ENCODE measurements around the gene LDLRAD4. TPM values are rescaled to one million over a fixed set of nuclear protein-coding genes. Genes with fewer than 3 reads are reported as not detected.

LDLRAD4 gene
- polyA plus RNA-seq, 3 donors: 1.7 to 8.5 (median 3.7) TPM

- no peak overlapping the region for H3K27ac ChIP-seq (ENCODE audit: low read depth, low read length)
- 41 to 42% (median 42%) methylated on average over 20 of the region's 20 CpGs for WGBS, 3 donors
Measured at GRCh38 chr18:13612196-13612997, 393.8 kb downstream of the LDLRAD4 start.

DNA sequence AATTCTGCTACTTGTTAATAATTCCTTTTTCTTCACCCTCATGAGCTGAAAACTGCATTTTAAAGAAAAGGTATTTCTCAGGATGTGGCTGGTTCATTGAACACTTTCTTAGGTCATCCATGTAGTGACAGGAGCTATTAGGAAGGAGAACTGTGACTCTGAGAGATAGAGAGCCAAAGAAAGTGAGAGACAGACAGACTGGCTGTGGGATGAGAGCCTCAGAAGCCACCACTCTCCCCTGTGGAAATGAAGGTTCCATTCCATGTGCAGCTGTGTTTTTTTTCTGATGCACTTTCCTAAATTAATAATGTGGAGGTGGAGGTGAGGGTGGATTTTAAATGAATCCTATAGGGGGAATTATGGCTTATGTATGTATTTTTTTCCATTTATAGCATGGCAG, 394.5 kb downstream of the LDLRAD4 start:
- H3K27ac ChIP-seq (ENCODE audit: low read depth, low read length): no peak overlapping the region

DNA sequence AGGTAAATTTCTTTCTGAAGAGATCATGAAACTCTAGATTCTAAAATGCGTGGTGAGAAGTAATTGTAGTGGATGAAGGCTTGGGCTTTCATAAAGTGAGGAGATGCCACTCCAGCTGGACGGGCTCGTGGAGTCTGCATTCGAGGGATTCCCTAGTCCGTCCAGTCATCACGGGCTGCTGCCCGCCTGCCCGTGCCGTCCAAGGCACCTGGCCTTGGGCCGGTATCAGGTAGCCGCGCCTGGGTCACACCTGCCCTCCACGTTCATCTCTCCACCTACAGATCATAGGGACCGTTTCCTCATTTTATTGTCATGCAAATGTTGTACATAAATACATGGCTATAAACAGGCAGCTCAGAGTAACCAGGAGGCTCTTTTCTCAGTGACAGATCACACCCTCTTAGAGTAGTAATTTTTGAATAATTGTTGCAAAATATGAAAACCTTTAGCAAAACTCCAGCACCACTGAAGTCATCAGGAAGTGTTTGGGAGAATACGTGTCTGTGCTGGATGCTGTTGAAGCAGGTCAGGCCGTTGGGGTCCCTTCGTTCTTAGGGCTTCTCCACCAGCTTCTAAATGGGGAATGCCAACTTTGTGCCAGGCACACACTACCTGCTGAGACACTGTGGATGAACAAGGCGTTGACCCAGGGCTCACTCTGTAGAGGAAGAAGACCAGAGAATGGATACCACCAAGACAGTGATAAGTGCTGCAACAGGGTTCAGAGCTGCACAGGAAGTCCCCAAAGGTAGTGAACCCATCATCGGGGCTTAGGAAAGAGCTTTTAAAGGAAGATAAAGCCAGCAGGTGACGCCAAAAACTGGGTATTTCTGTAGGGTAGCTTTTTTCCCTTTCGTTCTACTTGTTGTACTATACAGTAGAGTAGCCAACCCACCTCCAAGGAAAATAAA, 395.3 kb downstream of the LDLRAD4 start:
- 81 to 92% (median 87%) methylated on average over 21 of the region's 21 CpGs for WGBS, 3 donors
- no peak overlapping the region for H3K27ac ChIP-seq (ENCODE audit: low read depth, low read length)

DNA sequence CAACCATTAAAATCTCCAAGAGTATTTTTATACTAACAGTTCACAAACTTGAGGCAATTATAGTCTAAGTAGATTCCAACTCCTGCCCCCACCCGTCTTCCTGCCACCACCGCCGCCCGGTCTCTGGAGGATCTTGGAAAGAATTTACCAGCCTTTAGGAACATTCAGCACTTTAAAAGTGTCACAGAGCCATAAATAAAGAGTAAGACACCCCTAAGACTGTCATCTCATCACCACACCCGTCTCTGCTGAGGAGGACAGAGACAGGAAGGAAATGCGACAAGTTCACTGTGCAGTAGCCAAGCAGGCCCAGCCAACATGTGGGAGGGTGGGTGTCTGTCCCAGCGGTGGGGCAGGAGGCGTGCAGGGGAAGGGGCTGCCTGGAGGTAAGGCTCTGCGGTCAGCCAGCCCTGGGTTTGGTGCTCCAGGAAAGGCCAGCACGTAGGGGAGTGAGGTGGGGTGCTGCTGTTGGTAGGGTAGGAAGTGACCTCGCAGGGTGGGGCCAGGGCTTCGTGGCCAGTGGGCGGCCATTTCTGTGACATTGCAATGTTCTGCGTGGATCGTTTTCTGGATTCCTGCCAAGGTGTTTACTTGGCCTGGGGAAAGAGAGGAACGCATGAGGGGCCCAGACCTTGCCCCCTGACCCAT, 396.2 kb downstream of the LDLRAD4 start:
- no peak overlapping the region for H3K27ac ChIP-seq (ENCODE audit: low read depth, low read length)
- WGBS, 3 donors: 33 to 70% (median 35%) methylated on average over 16 of the region's 16 CpGs

DNA sequence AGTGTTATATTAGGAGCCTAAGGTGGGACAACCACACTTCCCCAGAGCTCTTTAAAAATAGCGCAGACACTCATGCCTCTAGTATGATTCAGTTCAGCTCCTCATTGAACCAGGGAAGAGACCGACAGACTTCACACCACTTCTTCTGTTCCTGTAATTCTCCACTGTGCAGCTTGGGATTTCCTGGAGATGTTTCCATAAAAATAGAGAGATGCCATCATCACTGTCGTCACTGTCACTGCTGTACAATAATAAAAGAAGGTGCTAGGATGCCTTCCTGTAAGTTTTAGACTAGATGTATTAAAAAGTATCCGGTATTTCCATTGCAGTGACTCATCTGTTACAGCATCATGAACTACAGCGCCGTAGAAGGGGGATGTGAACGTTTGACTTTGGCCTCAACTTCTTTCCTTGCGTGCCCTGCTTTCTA, 396.9 kb downstream of the LDLRAD4 start:
- 71 to 78% (median 72%) methylated on average over 8 of the region's 8 CpGs for WGBS, 3 donors
- H3K27ac ChIP-seq (ENCODE audit: low read depth, low read length): no peak overlapping the region

GRCh38 chr18:13616041-13616440, 397.5 kb downstream of the LDLRAD4 start:
- no peak overlapping the region for H3K27ac ChIP-seq (ENCODE audit: low read depth, low read length)
- WGBS, 3 donors: 74 to 83% (median 77%) methylated on average over 5 of the region's 5 CpGs

- no peak overlapping the region for H3K27ac ChIP-seq (ENCODE audit: low read depth, low read length)
- WGBS, 3 donors: 93 to 95% (median 94%) methylated on average over 15 of the region's 15 CpGs
Measured at GRCh38 chr18:13616525-13617035, 398.0 kb downstream of the LDLRAD4 start.

GRCh38 chr18:13617826-13618515, 399.4 kb downstream of the LDLRAD4 start:
- 79 to 87% (median 85%) methylated on average over 9 of the region's 9 CpGs for WGBS, 3 donors

DNA sequence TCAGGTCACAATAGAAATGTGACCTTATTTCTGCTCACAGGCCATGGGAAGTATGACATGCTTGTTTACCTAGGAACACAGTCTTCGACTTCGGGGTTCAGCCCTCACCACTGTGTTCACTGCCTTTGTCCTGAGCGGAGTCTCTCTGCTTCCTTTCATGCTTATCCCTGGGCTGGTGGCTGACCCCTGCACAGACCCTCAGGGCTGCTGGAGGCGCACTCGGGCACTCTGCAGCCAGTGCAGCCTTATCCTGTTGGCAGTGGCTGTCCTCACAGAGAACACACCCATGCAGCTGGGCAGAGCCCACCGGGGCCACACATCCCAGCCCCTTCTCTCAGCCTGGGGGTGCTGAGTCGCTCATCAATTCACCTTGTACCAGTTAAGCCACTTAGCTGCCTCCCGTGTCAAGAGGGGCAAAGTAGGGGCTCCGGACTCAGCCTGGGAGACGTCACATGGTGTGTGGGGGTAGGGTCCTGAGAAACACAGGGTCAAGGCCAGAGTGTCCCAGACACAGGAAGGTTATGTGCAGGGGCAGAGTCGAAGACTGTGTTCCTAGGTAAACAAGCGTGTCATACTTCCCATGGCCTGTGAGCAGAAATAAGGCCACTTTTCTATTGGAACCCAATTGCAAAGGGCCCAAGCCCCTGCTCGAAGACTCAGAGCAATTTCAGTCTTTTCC, 400.3 kb downstream of the LDLRAD4 start:
- 75 to 92% (median 86%) methylated on average over 13 of the region's 13 CpGs for WGBS, 3 donors

More at GRCh38 chr18:13617826-13618515, 399.4 kb downstream of the LDLRAD4 start:
- H3K27ac ChIP-seq (ENCODE audit: low read depth, low read length): no peak overlapping the region

GRCh38 chr18:13619505-13620205, 401.1 kb downstream of the LDLRAD4 start:
- H3K27ac ChIP-seq (ENCODE audit: low read depth, low read length): no peak overlapping the region
- WGBS, 3 donors: 91 to 95% (median 93%) methylated on average over 20 of the region's 20 CpGs

More for the DNA sequence above, 400.3 kb downstream of the LDLRAD4 start:
- H3K27ac ChIP-seq (ENCODE audit: low read depth, low read length): no peak overlapping the region

- no peak overlapping the region for H3K27ac ChIP-seq (ENCODE audit: low read depth, low read length)
- 82 to 90% (median 89%) methylated on average over 10 of the region's 10 CpGs for WGBS, 3 donors
Measured at GRCh38 chr18:13620206-13620672, 401.7 kb downstream of the LDLRAD4 start.

DNA sequence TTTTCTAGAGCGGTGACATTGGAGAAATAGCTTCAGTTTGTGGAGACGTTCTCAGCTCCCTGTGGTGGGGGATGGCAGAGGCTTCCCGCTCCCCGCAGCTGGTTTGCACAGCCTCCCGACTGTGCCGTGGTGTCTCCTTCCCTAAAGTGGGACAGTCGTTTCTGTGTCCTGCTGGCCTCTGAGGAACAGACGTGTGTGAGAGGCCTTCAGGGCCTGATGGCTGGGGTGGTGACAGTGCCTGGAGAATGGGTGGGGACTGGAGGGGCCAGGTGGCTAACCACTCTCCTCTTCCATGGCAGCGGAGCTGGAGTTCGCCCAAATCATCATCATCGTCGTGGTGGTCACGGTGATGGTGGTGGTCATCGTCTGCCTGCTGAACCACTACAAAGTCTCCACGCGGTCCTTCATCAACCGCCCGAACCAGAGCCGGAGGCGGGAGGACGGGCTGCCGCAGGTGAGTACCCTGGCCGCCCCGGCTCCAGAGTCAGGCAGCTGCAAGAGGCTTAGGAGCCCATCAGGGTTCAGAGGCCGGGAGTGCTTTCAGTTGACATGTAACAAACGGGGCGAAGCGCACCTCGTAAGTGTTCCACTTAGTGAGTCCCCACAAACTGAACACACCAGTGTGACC, 402.4 kb downstream of the LDLRAD4 start:
- no peak overlapping the region for H3K27ac ChIP-seq (ENCODE audit: low read depth, low read length)
- 94 to 96% (median 95%) methylated on average over 29 of the region's 29 CpGs for WGBS, 3 donors

GRCh38 chr18:13621446-13621849, 402.9 kb downstream of the LDLRAD4 start:
- 95 to 96% (median 96%) methylated on average over 19 to 23 of the region's 23 CpGs for WGBS, 3 donors
- no peak overlapping the region for H3K27ac ChIP-seq (ENCODE audit: low read depth, low read length)

- WGBS, 3 donors: 89 to 94% (median 94%) methylated on average over 19 of the region's 19 CpGs
- H3K27ac ChIP-seq (ENCODE audit: low read depth, low read length): no peak overlapping the region
Measured at GRCh38 chr18:13621886-13622619, 403.5 kb downstream of the LDLRAD4 start.

- 92 to 96% (median 96%) methylated on average over 8 of the region's 8 CpGs for WGBS, 3 donors
- H3K27ac ChIP-seq (ENCODE audit: low read depth, low read length): no peak overlapping the region
Measured at GRCh38 chr18:13622751-13623150, 404.2 kb downstream of the LDLRAD4 start.

DNA sequence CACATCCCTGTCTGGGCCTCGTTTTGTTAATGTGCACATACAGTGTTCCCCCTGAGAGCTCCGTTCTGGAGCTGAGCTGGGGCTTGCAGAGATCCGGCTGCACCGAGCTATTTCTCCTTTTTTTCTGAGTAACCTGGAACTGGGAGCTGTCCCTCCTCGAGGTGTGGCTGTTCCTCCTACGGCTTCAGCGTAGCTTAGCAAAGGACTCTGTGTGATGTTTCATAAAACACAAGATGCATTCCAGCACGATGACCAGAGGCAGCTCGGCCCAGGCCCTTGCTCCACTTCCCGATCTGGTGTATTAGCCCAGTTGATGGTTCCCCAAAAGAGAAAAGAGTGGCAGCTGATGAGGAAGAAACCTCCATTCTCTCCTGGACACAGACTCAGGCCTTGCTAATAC, 404.8 kb downstream of the LDLRAD4 start:
- WGBS, 3 donors: 59 to 61% (median 60%) methylated on average over 10 of the region's 10 CpGs
- H3K27ac ChIP-seq (ENCODE audit: low read depth, low read length): no peak overlapping the region
